H1 (cell line): Measurements from ENCODE around the gene NR2F1-AS1. TPM values are rescaled to one million over a fixed set of nuclear protein-coding genes. Genes with fewer than 3 reads are reported as not detected.

ENCODE experiments used
- CTCF ChIA-PET: fragments of 300-600 bp; sonication (Branson Sonifier 250); formaldehyde crosslinking; loops from one replicate; lab custom pipeline; 2021; ENCODE audit not compliant: partially characterized antibody; lab: Charles Lee
- POLR2A ChIA-PET: fragments of 300-600 bp; sonication (Branson Sonifier 250); formaldehyde crosslinking; loops from one replicate; lab custom pipeline; 2021; ENCODE audit warnings: inconsistent platforms; ENCODE audit not compliant: partially characterized antibody; lab: Charles Lee
- DNase-seq, 2 experiments: peaks; one replicate each; pipeline versions ENCODE4 v3.0.0 to v3.0.0-alpha.2; 2010 to 2022; ENCODE audit warnings: low spot score in 2 of 2, low read depth in 1 of 2, mixed read lengths in 1 of 2
- FAIRE-seq: peaks from 2 replicates; lab custom pipeline; 2011; peaks lifted over from hg19 to GRCh38; lab: Jason Lieb, UNC
- H2AFZ ChIP-seq: 2 replicates; pipeline ENCODE4 v1.8.1; 2012; ENCODE audit warnings: low read length, inconsistent platforms
- H2AK5ac ChIP-seq: 2 replicates; pipeline ENCODE4 v1.6.1; 2013; ENCODE audit warnings: low read depth, low read length
- H2BK120ac ChIP-seq: replicated peaks from 2 replicates; pipeline ENCODE3; 2013; ENCODE audit warnings: low read depth, low read length, inconsistent platforms
- H2BK12ac ChIP-seq: 2 replicates; pipeline ENCODE4 v1.6.1; 2013; ENCODE audit warnings: low read depth, low read length
- H2BK15ac ChIP-seq: 2 replicates; pipeline ENCODE4 v1.6.1; 2013; ENCODE audit warnings: low read length
- H2BK20ac ChIP-seq: 2 replicates; pipeline ENCODE4 v1.6.1; 2013; ENCODE audit warnings: low read length
- H2BK5ac ChIP-seq: 2 replicates; pipeline ENCODE4 v1.6.1; 2013; ENCODE audit warnings: low read depth, low read length
- H3K14ac ChIP-seq: 2 replicates; pipeline ENCODE4 v1.6.1; 2013; ENCODE audit warnings: inconsistent platforms; ENCODE audit not compliant: insufficient read length
- H3K18ac ChIP-seq: 2 replicates; pipeline ENCODE4 v1.6.1; 2013; ENCODE audit warnings: low read length; ENCODE audit errors: extremely low read depth
- H3K23ac ChIP-seq: 2 replicates; pipeline ENCODE4 v1.6.1; 2013; ENCODE audit warnings: inconsistent platforms; ENCODE audit not compliant: insufficient read length
- H3K23me2 ChIP-seq: 2 replicates; pipeline ENCODE4 v1.6.1; 2013; ENCODE audit warnings: low read depth, low read length
- H3K27ac ChIP-seq: 2 replicates; pipeline ENCODE4 v1.6.1; 2011; ENCODE audit warnings: low read depth, low read length, inconsistent platforms
- H3K27me3 ChIP-seq, 4 experiments: replicated peaks in 1 of 4; 1 replicate in 1 of 4; 2 replicates in 3 of 4; pipeline versions ENCODE4 v1.6.1 to v1.8.1; 2011 to 2013; ENCODE audit warnings: low read length in 3 of 4, mild to moderate bottlenecking in 3 of 4, inconsistent platforms in 2 of 4, mixed read lengths in 2 of 4, moderate library complexity in 1 of 4; ENCODE audit not compliant: control insufficient read depth in 3 of 4, insufficient read depth in 3 of 4; ENCODE audit errors: extremely low read depth in 1 of 4
- H3K36me3 ChIP-seq, 4 experiments: 2 replicates each; pipeline versions ENCODE4 v1.6.1 to v1.8.1; 2011 to 2013; ENCODE audit warnings: mild to moderate bottlenecking in 4 of 4, low read length in 3 of 4, moderate library complexity in 2 of 4, control low read depth in 1 of 4, inconsistent platforms in 1 of 4; ENCODE audit not compliant: insufficient read depth in 4 of 4, control insufficient read depth in 2 of 4
- H3K4ac ChIP-seq: replicated peaks from 2 replicates; pipeline ENCODE3; 2013; ENCODE audit warnings: low read length, low read depth, mixed read lengths, inconsistent platforms; ENCODE audit not compliant: insufficient read length
- H3K4me1 ChIP-seq, 4 experiments: replicated peaks in 1 of 4; 1 replicate in 1 of 4; 2 replicates in 3 of 4; pipeline versions ENCODE4 v1.6.1 to v1.8.1; 2011 to 2013; ENCODE audit warnings: low read length in 3 of 4, inconsistent platforms in 2 of 4, mixed read lengths in 1 of 4; ENCODE audit not compliant: insufficient read depth in 4 of 4, control insufficient read depth in 3 of 4
- H3K4me2 ChIP-seq, 2 experiments: 2 replicates each; pipeline versions ENCODE4 v1.6.1 to v1.8.1; 2011 to 2013; ENCODE audit warnings: low read depth in 2 of 2, low read length in 2 of 2, control low read depth in 1 of 2, inconsistent platforms in 1 of 2, mild to moderate bottlenecking in 1 of 2; ENCODE audit not compliant: insufficient read depth in 1 of 2
- H3K4me3 ChIP-seq, 4 experiments: fragments of 200-600, 300-600 bp in 1 of 4; sonication (generic), shearing (Covaris generic), sonication (Bioruptor Twin) in 1 of 4; 2 replicates each; pipeline versions ENCODE4 v1.5.1 to v1.8.1; 2011 to 2016; ENCODE audit warnings: low read length in 4 of 4, low read depth in 3 of 4, control low read depth in 2 of 4, inconsistent platforms in 2 of 4, mild to moderate bottlenecking in 2 of 4, mixed read lengths in 1 of 4, moderate library complexity in 1 of 4; ENCODE audit not compliant: insufficient read depth in 2 of 4; ENCODE audit errors: extremely low read depth in 1 of 4
- H3K56ac ChIP-seq: replicated peaks from 2 replicates; pipeline ENCODE3; 2013; ENCODE audit warnings: low read depth, mild to moderate bottlenecking, mixed read lengths, low read length, inconsistent platforms; ENCODE audit not compliant: insufficient read length
- H3K79me1 ChIP-seq: 2 replicates; pipeline ENCODE4 v1.6.1; 2013; ENCODE audit warnings: low read depth, low read length, control low read depth
- H3K79me2 ChIP-seq, 2 experiments: 2 replicates each; pipeline versions ENCODE4 v1.6.1 to v1.8.1; 2012 to 2013; ENCODE audit warnings: low read length in 2 of 2, mild to moderate bottlenecking in 2 of 2, inconsistent platforms in 1 of 2; ENCODE audit not compliant: insufficient read depth in 2 of 2, control insufficient read depth in 1 of 2
- H3K9ac ChIP-seq, 4 experiments: replicated peaks in 1 of 4; 1 replicate in 1 of 4; 2 replicates in 3 of 4; pipeline versions ENCODE4 v1.6.1 to v1.8.1; 2011 to 2013; ENCODE audit warnings: low read depth in 3 of 4, low read length in 3 of 4, control low read depth in 2 of 4, mild to moderate bottlenecking in 2 of 4, moderate library complexity in 2 of 4, inconsistent platforms in 1 of 4; ENCODE audit errors: extremely low read depth in 1 of 4
- H3K9me3 ChIP-seq, 2 experiments: 2 replicates each; pipeline versions ENCODE4 v1.6.1 to v1.8.1; 2012 to 2013; ENCODE audit warnings: mild to moderate bottlenecking in 2 of 2, moderate library complexity in 2 of 2, control low read depth in 1 of 2, inconsistent platforms in 1 of 2, low read depth in 1 of 2, low read length in 1 of 2, mixed read lengths in 1 of 2; ENCODE audit not compliant: insufficient read depth in 2 of 2
- H4K20me1 ChIP-seq, 2 experiments: replicated peaks in 1 of 2; 2 replicates each; pipeline versions ENCODE3 to v1.8.1; 2011 to 2013; ENCODE audit warnings: inconsistent platforms in 2 of 2, low read length in 2 of 2, mild to moderate bottlenecking in 1 of 2; ENCODE audit not compliant: insufficient read depth in 2 of 2, control insufficient read depth in 1 of 2
- H4K5ac ChIP-seq: 2 replicates; pipeline ENCODE4 v1.6.1; 2013; ENCODE audit warnings: low read length, low read depth, mixed read lengths, inconsistent platforms; ENCODE audit not compliant: insufficient read length
- H4K8ac ChIP-seq: 2 replicates; pipeline ENCODE4 v1.8.0; 2013; ENCODE audit warnings: mild to moderate bottlenecking, moderate library complexity, low read length, inconsistent platforms; ENCODE audit not compliant: insufficient read depth; ENCODE audit errors: extremely low read depth
- H4K91ac ChIP-seq: replicated peaks from 2 replicates; pipeline ENCODE3; 2013; ENCODE audit warnings: low read length, mixed read lengths, inconsistent platforms; ENCODE audit not compliant: insufficient read length
- CBX8 ChIP-seq: fragments of 300-800, 300-1000 bp; sonication (generic); IDR thresholded peaks from 2 replicates; pipeline ENCODE4 v1.7.1; 2016; ENCODE audit warnings: low read depth, low read length, borderline replicate concordance
- SP1 ChIP-seq: IDR thresholded peaks from 2 replicates; pipeline ENCODE4 v1.6.1; 2011; ENCODE audit warnings: low read depth, low read length
- YY1 ChIP-seq: IDR thresholded peaks from 2 replicates; pipeline ENCODE4 v1.6.1; 2011; ENCODE audit warnings: low read depth, mild to moderate bottlenecking, low read length
- WGBS, 2 experiments: shearing (Covaris generic) in 1 of 2; methylation state at CpG; one replicate each; pipeline versions ENCODE4 v1.1.6 to v1.1.7; 2013 to 2015; ENCODE audit warnings: low lambda C conversion rate in 2 of 2, mixed read lengths in 2 of 2, inconsistent platforms in 1 of 2, low coverage in 1 of 2, missing lambda C conversion rate in 1 of 2; ENCODE audit not compliant: insufficient replicate concordance in 2 of 2, insufficient coverage in 1 of 2, insufficient read length in 1 of 2; ENCODE audit errors: extremely low coverage in 1 of 2, missing lambda C conversion rate in 1 of 2; 5-methylcytosine and 5-hydroxymethylcytosine counted together
- polyA plus RNA-seq, 7 experiments: library from polyadenylated mRNA; depleted of rRNA in 3 of 7; stranded (reverse) in 5 of 7; unstranded in 2 of 7; fragments of >200 nt in 5 of 7; fragments of 200-250 nt in 2 of 7; gene quantifications; 1 replicate in 5 of 7; 2 replicates in 1 of 7; 4 replicates in 1 of 7; pipeline versions ENCODE4 v1.2.1 to v1.2.3, GENCODE V29; 2011 to 2013; ENCODE audit warnings: missing spikeins in 2 of 7, mixed read lengths in 2 of 7
- total RNA-seq: library from RNA; stranded (reverse); fragmentation: NEBNext Ultra II Directional; extraction: Animal tissue kit (Norgen Biotek cat#: 25700); gene quantifications from 2 replicates; pipeline ENCODE4 v1.2.1, GENCODE V29; 2021

NR2F1-AS1 gene
- total and polyA plus RNA-seq, 2 of the 8 experiments (the other 6 are each of a cell fraction or from before 2014, with no cell fraction given), result 1.6 to 5.6 TPM

DNA sequence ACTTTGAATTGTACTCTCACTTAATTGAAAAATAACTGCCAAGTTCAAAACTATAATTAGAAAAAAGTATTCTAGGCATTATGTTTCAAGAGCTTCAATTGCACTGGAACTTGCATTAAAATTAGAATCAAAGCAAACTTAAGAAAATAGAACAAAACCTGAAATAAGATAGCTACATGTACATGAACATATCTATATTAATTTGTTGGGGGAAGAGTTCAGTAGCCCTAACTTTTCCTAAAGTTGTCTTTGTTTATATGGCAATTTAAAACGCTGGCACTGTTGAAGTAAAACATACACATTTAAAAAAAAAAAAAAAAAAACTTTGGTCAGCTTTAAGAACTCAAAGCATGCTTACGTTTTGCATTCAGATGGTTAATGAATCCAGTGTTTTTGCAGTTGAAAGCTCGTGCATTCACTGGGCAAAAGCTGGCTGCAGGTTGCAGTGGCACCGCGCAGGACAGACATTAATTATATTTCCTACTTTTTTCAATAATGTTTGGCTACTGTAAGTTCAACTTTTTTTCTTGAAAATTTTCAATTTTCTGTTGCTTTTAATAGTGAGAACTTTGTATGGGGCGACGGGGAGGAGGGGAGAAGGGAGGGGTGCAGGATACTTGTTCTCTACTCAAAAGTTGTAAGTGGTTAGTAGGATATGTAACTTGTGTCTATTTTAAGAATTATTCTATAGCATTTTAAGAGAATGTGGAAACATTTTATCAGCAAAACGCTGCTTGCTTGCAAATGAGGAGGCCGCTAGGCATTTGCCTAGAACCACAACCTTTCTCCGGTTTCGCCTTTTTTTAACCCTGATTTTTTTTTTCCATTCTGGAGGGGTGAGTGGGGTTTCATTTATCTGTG is 5.9 kb upstream of the NR2F1-AS1 start:
- H2BK20ac ChIP-seq, result no peak overlapping the region
- no peak overlapping the region for H2AK5ac ChIP-seq
- no peak overlapping the region; a peak in 1 of 4 replicates for H3K4me2 ChIP-seq
- no peaks in the 10 kb centered on the region for H3K79me2 ChIP-seq
- H3K14ac ChIP-seq, result no peak overlapping the region
- H2BK15ac ChIP-seq, result no peak overlapping the region
- peaks cover 79 to 99% (median 88%) of the 10 kb centered on the region in 4 experiments for H3K27me3 ChIP-seq
- H3K27ac ChIP-seq, result no peak overlapping the region
- no peak overlapping the region for H2BK120ac ChIP-seq
- peaks cover 3% of the 10 kb centered on the region; the same call in 1 of the 2 replicates for H3K23me2 ChIP-seq
- POLR2A ChIA-PET, result interaction anchor here (2.0 kb wide), 1 partner anchor 15 kb away, joined by 10 read pairs; no protein-coding TSS in a partner anchor
- H4K8ac ChIP-seq, result no peak overlapping the region
- no peak overlapping the region for H3K23ac ChIP-seq
- FAIRE-seq (no peak), DNase-seq (no peak)
- no peak overlapping the region for H3K4me3 ChIP-seq
- WGBS, 2 experiments, result 14% methylated on average over 11 of the region's 11 CpGs; no CpG with 5 or more reads in 1 of the 2 experiments
- H4K5ac ChIP-seq, result no peak overlapping the region
- no peaks in the 10 kb centered on the region for H3K9me3 ChIP-seq
- no peak overlapping the region for H3K18ac ChIP-seq
- peaks cover 0 to 19% (median 12%) of the 10 kb centered on the region in 4 experiments; a peak in 5 of 7 replicates for H3K4me1 ChIP-seq
- no peak overlapping the region for H2AFZ ChIP-seq
- no peak overlapping the region for H3K4ac ChIP-seq
- TF ChIP-seq SP1, result 0 out of 2 replicates have a peak, but pooled peaks have one; percentile 4
- peak; percentile 87; the same call in 1 of the 2 replicates for TF ChIP-seq CBX8
- no peak for TF ChIP-seq YY1
- no peak overlapping the region for H2BK5ac ChIP-seq
- H3K9ac ChIP-seq, result no peak overlapping the region
- no peak overlapping the region for H2BK12ac ChIP-seq
- H3K56ac ChIP-seq, result no peak overlapping the region
- H3K36me3 ChIP-seq, result peaks cover 0 to 7% (median 0%) of the 10 kb centered on the region in 4 experiments; a peak in 1 of 8 replicates
- CTCF ChIA-PET, result interaction anchor here (0.6 to 3.8 kb wide), 12 partner anchors 10 to 214 kb away, joined by 3 to 32 read pairs (median 6); no protein-coding TSS in a partner anchor
- peaks cover 9 to 30% of the 10 kb centered on the region in 2 experiments for H4K20me1 ChIP-seq
- H4K91ac ChIP-seq, result no peak overlapping the region
- H3K79me1 ChIP-seq, result no peaks in the 10 kb centered on the region
